Ecto neural progenitor cell (in vitro differentiated cells): ENCODE data around the gene SUSD2.
"Not testable (repeated sequence)": the region's sequence is repeated elsewhere in the genome, so short reads cannot be mapped to it uniquely, and the experiment has no call there.

Source experiments
- DNase-seq: peaks from one replicate; pipeline ENCODE4 v3.0.0-alpha.2; 2018; ENCODE audit warnings: low spot score

The SUSD2 gene

GRCh38 chr22:24181088-24181995 is at the start of gene SUSD2:
SUSD2 (plus strand) TSS chr22:24181487; CDS start chr22:24181520, 33 bp downstream.
- no peak for DNase-seq

- no peak for DNase-seq
These were observed 47.9 kb upstream of the SUSD2 start for GRCh38 chr22:24133187-24133965.

GRCh38 chr22:24134090-24134846 is 47.0 kb upstream of the SUSD2 start:
- peak; percentile 76 for DNase-seq

- DNase-seq = not testable (repeated sequence)
These were observed 44.8 kb upstream of the SUSD2 start for GRCh38 chr22:24136533-24136932.

GRCh38 chr22:24137595-24137994 is 43.7 kb upstream of the SUSD2 start:
- DNase-seq = no peak

- no peak for DNase-seq
These were observed 42.5 kb upstream of the SUSD2 start for GRCh38 chr22:24138649-24139420.

GRCh38 chr22:24140357-24140756 is 40.9 kb upstream of the SUSD2 start:
- no peak for DNase-seq

GRCh38 chr22:24141586-24141985 is 39.7 kb upstream of the SUSD2 start:
- DNase-seq = no peak

GRCh38 chr22:24142241-24142640 is 39.0 kb upstream of the SUSD2 start:
- DNase-seq = no peak

GRCh38 chr22:24142831-24143230 is 38.5 kb upstream of the SUSD2 start:
- no peak for DNase-seq

GRCh38 chr22:24144056-24144777 is 37.1 kb upstream of the SUSD2 start:
- no peak for DNase-seq

GRCh38 chr22:24144778-24145085 is 36.6 kb upstream of the SUSD2 start:
- DNase-seq = no peak

- DNase-seq = no peak
These were observed 35.7 kb upstream of the SUSD2 start for GRCh38 chr22:24145446-24146193.

GRCh38 chr22:24146194-24146616 is 35.1 kb upstream of the SUSD2 start:
- DNase-seq = no peak

- DNase-seq = no peak
These were observed 34.4 kb upstream of the SUSD2 start for GRCh38 chr22:24146791-24147353.

GRCh38 chr22:24147666-24148065 is 33.6 kb upstream of the SUSD2 start:
- DNase-seq = no peak

GRCh38 chr22:24148266-24149197 is 32.8 kb upstream of the SUSD2 start:
- no peak for DNase-seq

GRCh38 chr22:24149198-24149590 is 32.1 kb upstream of the SUSD2 start:
- DNase-seq = no peak

GRCh38 chr22:24153353-24153752 is 27.9 kb upstream of the SUSD2 start:
- DNase-seq = no peak
